ENCODE measurements around the gene B3GAT1. TPM values are rescaled to one million over a fixed set of nuclear protein-coding genes. Genes with fewer than 3 reads are reported as not detected.

B3GAT1 gene
- total RNA-seq, 4 donors from 2014 or later, result 0.19 to 0.72 (median 0.55) TPM

- no peak for TF ChIP-seq CTCF (IDR thresholded peaks at IDR 0.05)
- ATAC-seq (ENCODE audit: low FRiP score), result no peak
- no peak for DNase-seq (ENCODE audit: low spot score)
Measured at GRCh38 chr11:134455516-134455915, 43.5 kb upstream of the B3GAT1 start.

- ATAC-seq (ENCODE audit: low FRiP score), result no peak
- no peak for DNase-seq (ENCODE audit: low spot score)
- no peak for TF ChIP-seq CTCF (IDR thresholded peaks at IDR 0.05)
Measured at GRCh38 chr11:134454146-134454690, 42.2 kb upstream of the B3GAT1 start.

GRCh38 chr11:134453441-134453840 lies 41.4 kb upstream of the B3GAT1 start:
- no peak for DNase-seq (ENCODE audit: low spot score)
- TF ChIP-seq CTCF (IDR thresholded peaks at IDR 0.05), result no peak
- no peak for ATAC-seq (ENCODE audit: low FRiP score)

- ATAC-seq (ENCODE audit: low FRiP score) (no peak), DNase-seq (ENCODE audit: low spot score) (no peak)
- TF ChIP-seq CTCF (IDR thresholded peaks at IDR 0.05), result no peak
Measured at GRCh38 chr11:134452838-134453155, 40.8 kb upstream of the B3GAT1 start.

GRCh38 chr11:134452026-134452837 lies 40.2 kb upstream of the B3GAT1 start:
- TF ChIP-seq CTCF (IDR thresholded peaks at IDR 0.05), result no peak
- DNase-seq (ENCODE audit: low spot score), result no peak
- ATAC-seq (ENCODE audit: low FRiP score), result no peak

GRCh38 chr11:134450186-134450585 lies 38.1 kb upstream of the B3GAT1 start:
- ATAC-seq (ENCODE audit: low FRiP score) (no peak), DNase-seq (ENCODE audit: low spot score) (no peak)
- no peak for TF ChIP-seq CTCF (IDR thresholded peaks at IDR 0.05)

- no peak for TF ChIP-seq CTCF (IDR thresholded peaks at IDR 0.05)
- ATAC-seq (ENCODE audit: low FRiP score), result no peak
Measured at GRCh38 chr11:134449713-134450112, 37.7 kb upstream of the B3GAT1 start.

More at GRCh38 chr11:134449713-134450112, 37.7 kb upstream of the B3GAT1 start:
- DNase-seq (ENCODE audit: low spot score), result no peak

All from omental fat pad (tissue), 4 donors.